ENCODE results near the gene LZTS2. TPM values are rescaled to one million over a fixed set of nuclear protein-coding genes. Genes with fewer than 3 reads are reported as not detected.

Gene LZTS2
- total and polyA plus RNA-seq, 2 experiments from 2014 or later: 27.6 to 88.3 TPM

DNA sequence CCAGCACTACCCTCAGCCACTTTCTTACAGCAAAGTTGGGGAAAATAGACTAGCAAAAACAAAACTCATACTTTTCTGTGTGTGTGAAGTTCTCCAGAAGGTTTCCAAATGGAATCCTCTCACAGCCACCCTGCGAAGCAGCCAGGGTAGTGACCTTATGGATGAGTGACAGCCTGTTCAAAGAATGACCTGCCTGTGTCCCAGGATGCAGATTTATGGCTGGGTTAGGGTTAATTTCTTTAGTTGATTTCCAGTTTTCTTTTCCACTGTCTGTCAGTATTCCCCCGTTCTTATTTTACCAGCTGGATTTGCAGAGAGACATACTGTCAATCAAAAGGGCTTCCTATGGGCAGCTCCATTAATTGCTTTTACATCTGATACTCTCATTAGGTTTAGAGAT is 32.7 kb upstream of the LZTS2 start:
- Mint-ChIP-seq H3K27me3 (ENCODE audit: insufficient read depth, low read depth, poor library complexity) (peaks cover 11% of the 10 kb centered on the region), H3K4me1 (peaks cover 23% of the 10 kb centered on the region), H3K36me3 (ENCODE audit: low read depth) (peaks cover 10% of the 10 kb centered on the region; the same call in 1 of the 3 replicates), H3K9me3 (no peaks in the 10 kb centered on the region), H3K27ac (no peak overlapping the region), H3K4me3 (no peak overlapping the region)
- peaks cover 21% of the 10 kb centered on the region for H3K4me1 ChIP-seq (ENCODE audit: insufficient read depth)
- H3K79me2 ChIP-seq (replicated peaks; ENCODE audit: insufficient read depth): no peaks in the 10 kb centered on the region
- H3K27me3 ChIP-seq (ENCODE audit: insufficient read depth): no peaks in the 10 kb centered on the region
- 0 out of 2 replicates have a peak, but pooled peaks cover under 1% of the 10 kb centered on the region for H3K36me3 ChIP-seq (ENCODE audit: insufficient read depth)
- no peak overlapping the region for H2AFZ ChIP-seq
- no peak for TF ChIP-seq ZNF462 (CRISPR knock-in tag; IDR thresholded peaks at IDR 0.05)
- TF ChIP-seq, protein P1, sequence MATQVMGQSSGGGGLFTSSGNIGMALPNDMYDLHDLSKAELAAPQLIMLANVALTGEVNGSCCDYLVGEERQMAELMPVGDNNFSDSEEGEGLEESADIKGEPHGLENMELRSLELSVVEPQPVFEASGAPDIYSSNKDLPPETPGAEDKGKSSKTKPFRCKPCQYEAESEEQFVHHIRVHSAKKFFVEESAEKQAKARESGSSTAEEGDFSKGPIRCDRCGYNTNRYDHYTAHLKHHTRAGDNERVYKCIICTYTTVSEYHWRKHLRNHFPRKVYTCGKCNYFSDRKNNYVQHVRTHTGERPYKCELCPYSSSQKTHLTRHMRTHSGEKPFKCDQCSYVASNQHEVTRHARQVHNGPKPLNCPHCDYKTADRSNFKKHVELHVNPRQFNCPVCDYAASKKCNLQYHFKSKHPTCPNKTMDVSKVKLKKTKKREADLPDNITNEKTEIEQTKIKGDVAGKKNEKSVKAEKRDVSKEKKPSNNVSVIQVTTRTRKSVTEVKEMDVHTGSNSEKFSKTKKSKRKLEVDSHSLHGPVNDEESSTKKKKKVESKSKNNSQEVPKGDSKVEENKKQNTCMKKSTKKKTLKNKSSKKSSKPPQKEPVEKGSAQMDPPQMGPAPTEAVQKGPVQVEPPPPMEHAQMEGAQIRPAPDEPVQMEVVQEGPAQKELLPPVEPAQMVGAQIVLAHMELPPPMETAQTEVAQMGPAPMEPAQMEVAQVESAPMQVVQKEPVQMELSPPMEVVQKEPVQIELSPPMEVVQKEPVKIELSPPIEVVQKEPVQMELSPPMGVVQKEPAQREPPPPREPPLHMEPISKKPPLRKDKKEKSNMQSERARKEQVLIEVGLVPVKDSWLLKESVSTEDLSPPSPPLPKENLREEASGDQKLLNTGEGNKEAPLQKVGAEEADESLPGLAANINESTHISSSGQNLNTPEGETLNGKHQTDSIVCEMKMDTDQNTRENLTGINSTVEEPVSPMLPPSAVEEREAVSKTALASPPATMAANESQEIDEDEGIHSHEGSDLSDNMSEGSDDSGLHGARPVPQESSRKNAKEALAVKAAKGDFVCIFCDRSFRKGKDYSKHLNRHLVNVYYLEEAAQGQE (IDR thresholded peaks at IDR 0.05; ENCODE audit: unreplicated experiment): no peak
- TF ChIP-seq STAT1 (IDR thresholded peaks at IDR 0.05; ENCODE audit: unreplicated experiment): no peak
- TF ChIP-seq CREB1 (CRISPR knock-in tag; IDR thresholded peaks at IDR 0.05; ENCODE audit: low read depth): no peak
- TF ChIP-seq JUNB (IDR thresholded peaks at IDR 0.05; ENCODE audit: unreplicated experiment): no peak
- peaks cover 5% of the 10 kb centered on the region; the same call in 1 of the 2 replicates for H4K20me1 ChIP-seq (replicated peaks; ENCODE audit: insufficient read depth)
- H3K4me3 ChIP-seq: no peak overlapping the region
- ATAC-seq (no peak), DNase-seq (ENCODE audit: low spot score) (no peak)
- no peak overlapping the region for H3K4me2 ChIP-seq
- H3F3A ChIP-seq (replicated peaks; ENCODE audit: low read depth): peaks cover 5% of the 10 kb centered on the region; the same call in 1 of the 2 replicates
- no peak overlapping the region for H3K27ac ChIP-seq (ENCODE audit: low read depth)
- no peaks in the 10 kb centered on the region for H3K9me2 ChIP-seq (ENCODE audit: insufficient read depth)
